Parathyroid adenoma (tissue), 2 donors: ENCODE data around the gene DNMT3A.

Source experiments
- H2AFZ ChIP-seq: fragments of 300-600 bp; sonication (generic); one replicate; pipeline ENCODE4 v1.7.0; 2017; ENCODE audit warnings: antibody characterized with exemption, mild to moderate bottlenecking
- H3K27ac ChIP-seq: fragments of 300-600 bp; sonication (generic); one replicate; pipeline ENCODE4 v1.7.0; 2017
- H3K27me3 ChIP-seq: fragments of 300-600 bp; sonication (generic); one replicate; pipeline ENCODE4 v1.7.0; 2017; ENCODE audit warnings: low read length; ENCODE audit not compliant: control insufficient read depth, insufficient read depth
- H3K36me3 ChIP-seq: fragments of 300-600 bp; sonication (generic); one replicate; pipeline ENCODE4 v1.7.0; 2017; ENCODE audit warnings: low read length; ENCODE audit not compliant: control insufficient read depth, insufficient read depth
- H3K4me1 ChIP-seq: fragments of 300-600 bp; sonication (generic); one replicate; pipeline ENCODE4 v1.7.0; 2017; ENCODE audit warnings: control low read depth
- H3K4me2 ChIP-seq: fragments of 300-600 bp; sonication (generic); one replicate; pipeline ENCODE4 v1.7.0; 2017; ENCODE audit warnings: low read length
- H3K4me3 ChIP-seq: fragments of 300-600 bp; sonication (generic); one replicate; pipeline ENCODE4 v1.7.0; 2017; ENCODE audit warnings: low read depth, low read length
- H3K79me2 ChIP-seq: fragments of 300-600 bp; sonication (generic); one replicate; pipeline ENCODE4 v1.7.0; 2017; ENCODE audit warnings: control low read depth
- H3K9ac ChIP-seq: fragments of 300-600 bp; sonication (generic); one replicate; pipeline ENCODE4 v1.7.0; 2017; ENCODE audit warnings: mild to moderate bottlenecking
- H3K9me3 ChIP-seq: fragments of 300-600 bp; sonication (generic); one replicate; pipeline ENCODE4 v1.7.0; 2017; ENCODE audit warnings: low read length; ENCODE audit not compliant: control insufficient read depth
- TF ChIP-seq, protein P1 (sequence below): fragments of 300-600 bp; sonication (generic); IDR thresholded peaks from one replicate; pipeline ENCODE4 v1.7.0; 2017; ENCODE audit warnings: antibody characterized with exemption, mild to moderate bottlenecking
- donor health status: primary hyperparathyroidism.

DNMT3A gene

DNA sequence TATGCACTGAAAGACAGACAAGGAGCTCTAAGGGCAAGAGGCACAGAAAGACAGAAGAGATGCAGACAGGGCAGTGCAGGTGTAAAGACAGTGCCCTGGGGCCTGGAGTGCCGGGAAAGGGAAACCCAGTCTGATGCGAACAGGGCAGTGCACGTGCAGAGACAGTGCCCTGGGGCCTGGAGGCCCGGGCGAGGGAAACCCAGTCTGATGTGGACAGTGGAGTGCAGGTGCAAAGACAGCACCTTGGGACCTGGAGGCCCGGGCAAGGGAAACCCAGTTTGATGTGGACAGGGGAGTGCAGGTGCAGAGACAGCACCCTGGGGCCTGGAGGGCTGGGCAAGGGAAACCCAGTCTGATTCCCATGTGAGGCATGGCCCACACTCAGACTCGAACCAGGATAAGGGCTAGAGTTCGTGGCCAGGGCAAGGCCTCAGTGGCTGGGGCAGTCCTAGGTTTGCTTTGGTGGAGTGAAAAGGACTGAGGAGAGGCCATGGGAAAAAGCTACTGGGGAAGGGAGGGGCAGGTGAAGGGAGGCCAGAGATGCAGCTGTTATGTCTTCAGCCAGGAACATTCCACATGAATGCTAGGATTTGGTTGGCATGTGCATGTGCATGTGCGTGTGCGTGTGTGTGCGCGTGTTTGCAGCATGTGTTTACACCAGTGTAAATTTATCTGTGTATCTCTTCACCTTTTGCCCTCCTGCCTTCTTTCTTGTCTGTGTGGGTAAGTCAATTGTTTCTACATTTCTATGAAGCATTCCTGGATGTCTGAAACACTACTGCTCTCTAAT, 39.1 kb upstream of the DNMT3A start:
- H3K9me3 ChIP-seq: no peaks in the 10 kb centered on the region
- H2AFZ ChIP-seq: no peak overlapping the region
- no peak overlapping the region for H3K4me2 ChIP-seq
- no peaks in the 10 kb centered on the region for H3K27me3 ChIP-seq
- H3K36me3 ChIP-seq: no peaks in the 10 kb centered on the region
- H3K4me3 ChIP-seq: no peak overlapping the region
- no peak overlapping the region for H3K9ac ChIP-seq
- peaks cover 6% of the 10 kb centered on the region for H3K4me1 ChIP-seq
- TF ChIP-seq, protein P1, sequence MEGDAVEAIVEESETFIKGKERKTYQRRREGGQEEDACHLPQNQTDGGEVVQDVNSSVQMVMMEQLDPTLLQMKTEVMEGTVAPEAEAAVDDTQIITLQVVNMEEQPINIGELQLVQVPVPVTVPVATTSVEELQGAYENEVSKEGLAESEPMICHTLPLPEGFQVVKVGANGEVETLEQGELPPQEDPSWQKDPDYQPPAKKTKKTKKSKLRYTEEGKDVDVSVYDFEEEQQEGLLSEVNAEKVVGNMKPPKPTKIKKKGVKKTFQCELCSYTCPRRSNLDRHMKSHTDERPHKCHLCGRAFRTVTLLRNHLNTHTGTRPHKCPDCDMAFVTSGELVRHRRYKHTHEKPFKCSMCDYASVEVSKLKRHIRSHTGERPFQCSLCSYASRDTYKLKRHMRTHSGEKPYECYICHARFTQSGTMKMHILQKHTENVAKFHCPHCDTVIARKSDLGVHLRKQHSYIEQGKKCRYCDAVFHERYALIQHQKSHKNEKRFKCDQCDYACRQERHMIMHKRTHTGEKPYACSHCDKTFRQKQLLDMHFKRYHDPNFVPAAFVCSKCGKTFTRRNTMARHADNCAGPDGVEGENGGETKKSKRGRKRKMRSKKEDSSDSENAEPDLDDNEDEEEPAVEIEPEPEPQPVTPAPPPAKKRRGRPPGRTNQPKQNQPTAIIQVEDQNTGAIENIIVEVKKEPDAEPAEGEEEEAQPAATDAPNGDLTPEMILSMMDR: no peak
- H3K79me2 ChIP-seq: no peaks in the 10 kb centered on the region
- no peak overlapping the region for H3K27ac ChIP-seq

GRCh38 chr2:25380023-25380422, 38.3 kb upstream of the DNMT3A start:
- H3K4me3 ChIP-seq: no peak overlapping the region
- H3K4me1 ChIP-seq: peaks cover 6% of the 10 kb centered on the region
- H3K9me3 ChIP-seq: no peaks in the 10 kb centered on the region
- H2AFZ ChIP-seq: no peak overlapping the region
- H3K9ac ChIP-seq: no peak overlapping the region
- no peaks in the 10 kb centered on the region for H3K79me2 ChIP-seq
- no peak overlapping the region for H3K27ac ChIP-seq
- H3K4me2 ChIP-seq: no peak overlapping the region
- H3K27me3 ChIP-seq: no peaks in the 10 kb centered on the region
- TF ChIP-seq, protein P1: no peak
- no peaks in the 10 kb centered on the region for H3K36me3 ChIP-seq

DNA sequence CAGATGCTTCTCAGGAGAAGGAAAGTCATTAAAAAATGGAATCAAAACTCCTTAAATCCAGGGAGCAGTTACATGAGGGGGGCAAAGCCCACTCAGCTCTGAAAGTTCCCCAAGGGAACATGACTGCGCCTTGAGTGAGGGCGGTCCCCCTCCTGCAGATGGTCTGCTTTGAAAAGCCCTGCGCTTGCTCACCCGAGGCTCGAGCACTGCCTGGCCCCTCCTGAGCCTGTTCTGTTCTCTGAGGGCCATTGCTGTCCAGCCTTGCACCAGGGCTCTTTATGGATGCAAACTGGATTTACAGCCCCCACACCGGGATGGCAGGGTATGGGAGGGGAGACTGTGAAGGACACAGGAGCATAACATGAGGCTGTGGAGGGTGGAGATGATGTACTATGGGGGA, 37.8 kb upstream of the DNMT3A start:
- Histone ChIP-seq H3K9ac (no peak overlapping the region), H3K4me2 (no peak overlapping the region), H3K36me3 (no peaks in the 10 kb centered on the region), H3K4me1 (peaks cover 6% of the 10 kb centered on the region), H3K79me2 (no peaks in the 10 kb centered on the region), H3K9me3 (no peaks in the 10 kb centered on the region), H3K4me3 (no peak overlapping the region), H2AFZ (no peak overlapping the region), H3K27me3 (no peaks in the 10 kb centered on the region), H3K27ac (no peak overlapping the region)
- TF ChIP-seq, protein P1: no peak

- Histone ChIP-seq H3K4me1 (peaks cover 6% of the 10 kb centered on the region), H3K4me3 (no peak overlapping the region)
These were observed 37.2 kb upstream of the DNMT3A start for GRCh38 chr2:25378731-25379490.

More at GRCh38 chr2:25378731-25379490, 37.2 kb upstream of the DNMT3A start:
- H3K4me2 ChIP-seq: no peak overlapping the region
- no peaks in the 10 kb centered on the region for H3K27me3 ChIP-seq
- no peaks in the 10 kb centered on the region for H3K36me3 ChIP-seq
- no peaks in the 10 kb centered on the region for H3K79me2 ChIP-seq
- no peak overlapping the region for H3K9ac ChIP-seq
- no peak overlapping the region for H2AFZ ChIP-seq
- TF ChIP-seq, protein P1: no peak
- no peaks in the 10 kb centered on the region for H3K9me3 ChIP-seq
- no peak overlapping the region for H3K27ac ChIP-seq
